ENCODE results near the gene ALG8. TPM values are rescaled to one million over a fixed set of nuclear protein-coding genes. Genes with fewer than 3 reads are reported as not detected.

The ALG8 gene
- total and polyA plus RNA-seq, 8 donors, result 32.2 to 58.7 (median 49.8) TPM

DNA sequence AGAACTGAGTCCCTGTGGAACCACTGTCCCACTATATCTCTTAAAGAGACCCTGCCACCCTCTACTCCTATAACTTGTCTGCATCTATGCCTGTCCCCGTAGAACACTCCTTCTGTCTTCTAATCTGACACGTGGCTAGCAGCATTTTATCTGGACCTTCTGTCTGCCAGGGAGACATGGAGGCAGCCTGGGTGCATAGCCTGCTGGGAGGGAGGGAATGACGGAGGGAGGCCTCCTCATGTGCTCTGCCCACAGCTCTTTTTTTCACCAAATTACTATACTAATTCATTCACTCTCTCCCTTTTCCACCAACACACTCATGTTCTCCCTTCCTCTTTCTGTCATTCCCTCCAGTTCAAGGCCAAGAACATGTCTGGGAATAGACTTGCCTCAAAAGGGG, 83.3 kb downstream of the ALG8 start:
- Histone ChIP-seq H3K9me3 (no peaks in the 10 kb centered on the region), H3K27ac (no peak overlapping the region), H3K36me3 (no peaks in the 10 kb centered on the region), H3K4me1 (peaks cover 0 to 2% of the 10 kb centered on the region in 2 donors), H3K4me3 (no peak overlapping the region), H3K27me3 (no peaks in the 10 kb centered on the region)
- intact Hi-C loops (cut with DNase I), result no loop called here
- TF ChIP-seq, protein P1, sequence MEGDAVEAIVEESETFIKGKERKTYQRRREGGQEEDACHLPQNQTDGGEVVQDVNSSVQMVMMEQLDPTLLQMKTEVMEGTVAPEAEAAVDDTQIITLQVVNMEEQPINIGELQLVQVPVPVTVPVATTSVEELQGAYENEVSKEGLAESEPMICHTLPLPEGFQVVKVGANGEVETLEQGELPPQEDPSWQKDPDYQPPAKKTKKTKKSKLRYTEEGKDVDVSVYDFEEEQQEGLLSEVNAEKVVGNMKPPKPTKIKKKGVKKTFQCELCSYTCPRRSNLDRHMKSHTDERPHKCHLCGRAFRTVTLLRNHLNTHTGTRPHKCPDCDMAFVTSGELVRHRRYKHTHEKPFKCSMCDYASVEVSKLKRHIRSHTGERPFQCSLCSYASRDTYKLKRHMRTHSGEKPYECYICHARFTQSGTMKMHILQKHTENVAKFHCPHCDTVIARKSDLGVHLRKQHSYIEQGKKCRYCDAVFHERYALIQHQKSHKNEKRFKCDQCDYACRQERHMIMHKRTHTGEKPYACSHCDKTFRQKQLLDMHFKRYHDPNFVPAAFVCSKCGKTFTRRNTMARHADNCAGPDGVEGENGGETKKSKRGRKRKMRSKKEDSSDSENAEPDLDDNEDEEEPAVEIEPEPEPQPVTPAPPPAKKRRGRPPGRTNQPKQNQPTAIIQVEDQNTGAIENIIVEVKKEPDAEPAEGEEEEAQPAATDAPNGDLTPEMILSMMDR (IDR thresholded peaks at IDR 0.05), result no peak
- DNase-seq, result no peak
- ATAC-seq, result no peak

DNA sequence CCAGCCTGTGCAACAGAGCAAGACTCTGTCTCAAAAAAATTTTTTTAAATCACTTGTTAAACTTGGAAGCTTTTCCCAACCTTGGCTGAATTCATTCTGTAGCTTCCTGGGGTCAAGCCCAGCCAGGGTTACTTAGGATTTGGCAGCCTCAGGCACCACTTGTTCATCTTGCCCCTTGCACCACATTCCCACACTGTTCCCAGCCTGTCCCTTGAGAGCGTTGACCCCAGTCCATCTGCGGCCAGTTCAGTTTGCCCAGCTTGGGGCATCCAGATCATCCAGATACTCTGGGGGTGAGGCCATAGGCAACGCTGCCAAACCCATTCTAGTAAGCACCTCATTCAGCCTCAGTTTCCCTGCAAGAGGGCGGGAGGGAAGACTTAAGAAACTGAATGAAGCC, 84.5 kb downstream of the ALG8 start:
- Histone ChIP-seq H3K4me1 (no peaks in the 10 kb centered on the region), H3K27ac (no peak overlapping the region), H3K9me3 (no peaks in the 10 kb centered on the region), H3K36me3 (no peaks in the 10 kb centered on the region), H3K27me3 (no peaks in the 10 kb centered on the region), H3K4me3 (no peak overlapping the region)
- ATAC-seq, result no peak
- DNase-seq, result no peak
- TF ChIP-seq, protein P1 (IDR thresholded peaks at IDR 0.05), result no peak
- intact Hi-C loops (cut with DNase I), result no loop called here

DNA sequence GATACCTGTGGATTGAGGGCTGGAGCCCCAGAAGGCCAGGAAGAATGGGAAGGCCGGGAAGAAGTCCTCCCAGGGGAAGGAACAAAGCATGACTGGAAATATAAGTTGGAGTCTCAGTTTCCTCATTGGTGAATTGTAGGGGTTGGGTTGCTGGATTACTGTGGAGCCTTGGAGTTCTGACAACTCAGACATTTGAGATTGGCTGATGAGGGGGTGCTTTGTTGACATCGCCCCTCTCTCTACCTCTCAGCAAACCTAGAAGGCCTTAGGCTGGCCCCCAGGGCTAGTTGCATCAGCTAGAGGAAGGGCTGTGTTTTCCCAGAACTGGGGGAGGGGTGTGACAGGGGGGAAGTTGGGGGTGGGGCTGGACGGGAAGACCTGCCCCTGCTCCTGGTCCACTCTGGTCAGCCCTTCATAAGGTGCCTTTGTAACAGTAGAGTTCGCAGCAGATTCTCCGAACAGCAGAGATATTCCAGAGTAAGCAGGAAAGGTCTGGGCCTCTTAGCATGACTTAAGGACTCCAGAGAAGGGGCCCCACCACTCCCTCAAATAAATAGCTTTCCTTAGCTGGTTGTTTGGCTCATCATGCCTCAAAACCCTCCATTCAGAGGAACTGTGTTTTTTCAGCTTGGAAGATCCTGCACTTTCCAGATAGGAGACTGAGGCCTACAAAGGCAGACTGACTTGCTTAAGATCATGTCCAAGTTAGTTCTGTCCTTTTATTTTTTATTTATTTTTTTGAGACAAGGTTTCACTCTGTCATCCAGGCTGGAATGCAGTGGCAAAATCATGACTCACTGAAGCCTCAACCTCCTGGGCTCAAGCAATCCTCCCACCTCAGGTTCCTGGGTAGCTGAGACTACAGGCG, 88.2 kb downstream of the ALG8 start:
- Histone ChIP-seq H3K36me3 (no peaks in the 10 kb centered on the region), H3K4me1 (peaks cover 0 to 3% of the 10 kb centered on the region in 2 donors), H3K9me3 (no peaks in the 10 kb centered on the region), H3K4me3 (no peak overlapping the region), H3K27ac (no peak overlapping the region), H3K27me3 (no peaks in the 10 kb centered on the region)
- ATAC-seq, result peak; percentile 10
- TF ChIP-seq, protein P1 (IDR thresholded peaks at IDR 0.05), result no peak
- no peak for DNase-seq
- intact Hi-C loops (cut with DNase I), result no loop called here

Other genes with a start within 250 kb of the ALG8 start
- 10 to 100 TPM; 31.1 to 31.2 TPM for gene INTS4, start 145.0 kb downstream of the ALG8 start, total RNA-seq
- 10 to 100 TPM; 50.2 to 63.9 (median 54.3) TPM for gene INTS4, start 145.0 kb downstream of the ALG8 start, polyA plus RNA-seq (ENCODE audit: insufficient read length in 6 of 6)
- gene KCTD14, start 116.3 kb downstream of the ALG8 start, total RNA-seq, result 10 to 100 TPM; 17.7 to 19.2 TPM
- gene KCTD14, start 116.3 kb downstream of the ALG8 start, polyA plus RNA-seq (ENCODE audit: insufficient read length in 6 of 6), result 10 to 100 TPM in 1 of 6 donors, 1 to 10 TPM in 5; 6.5 to 10.0 (median 8.6) TPM
- not detected for gene THRSP, start 75.8 kb downstream of the ALG8 start, total RNA-seq
- under 1 TPM; 0.23 to 0.83 (median 0.44) TPM for gene THRSP, start 75.8 kb downstream of the ALG8 start, polyA plus RNA-seq (ENCODE audit: insufficient read length in 6 of 6)
- gene NDUFC2, start 59.8 kb downstream of the ALG8 start, total RNA-seq, result 100 to 1,000 TPM; 182 to 224 TPM
- 100 to 1,000 TPM; 120 to 154 (median 139) TPM for gene NDUFC2, start 59.8 kb downstream of the ALG8 start, polyA plus RNA-seq (ENCODE audit: insufficient read length in 6 of 6)
- gene KCTD21, start 49.0 kb upstream of the ALG8 start, total RNA-seq, result 10 to 100 TPM; 11.8 to 12.0 TPM
- gene KCTD21, start 49.0 kb upstream of the ALG8 start, polyA plus RNA-seq (ENCODE audit: insufficient read length in 6 of 6), result 10 to 100 TPM in 1 of 6 donors, 1 to 10 TPM in 5; 8.4 to 10.1 (median 8.8) TPM
- 1 to 10 TPM; 7.4 to 8.0 TPM for gene USP35, start 49.3 kb upstream of the ALG8 start, total RNA-seq
- gene USP35, start 49.3 kb upstream of the ALG8 start, polyA plus RNA-seq (ENCODE audit: insufficient read length in 6 of 6), result 1 to 10 TPM; 5.8 to 8.2 (median 6.6) TPM